ENCODE measurements around the gene TNS1.

Gene TNS1

DNA sequence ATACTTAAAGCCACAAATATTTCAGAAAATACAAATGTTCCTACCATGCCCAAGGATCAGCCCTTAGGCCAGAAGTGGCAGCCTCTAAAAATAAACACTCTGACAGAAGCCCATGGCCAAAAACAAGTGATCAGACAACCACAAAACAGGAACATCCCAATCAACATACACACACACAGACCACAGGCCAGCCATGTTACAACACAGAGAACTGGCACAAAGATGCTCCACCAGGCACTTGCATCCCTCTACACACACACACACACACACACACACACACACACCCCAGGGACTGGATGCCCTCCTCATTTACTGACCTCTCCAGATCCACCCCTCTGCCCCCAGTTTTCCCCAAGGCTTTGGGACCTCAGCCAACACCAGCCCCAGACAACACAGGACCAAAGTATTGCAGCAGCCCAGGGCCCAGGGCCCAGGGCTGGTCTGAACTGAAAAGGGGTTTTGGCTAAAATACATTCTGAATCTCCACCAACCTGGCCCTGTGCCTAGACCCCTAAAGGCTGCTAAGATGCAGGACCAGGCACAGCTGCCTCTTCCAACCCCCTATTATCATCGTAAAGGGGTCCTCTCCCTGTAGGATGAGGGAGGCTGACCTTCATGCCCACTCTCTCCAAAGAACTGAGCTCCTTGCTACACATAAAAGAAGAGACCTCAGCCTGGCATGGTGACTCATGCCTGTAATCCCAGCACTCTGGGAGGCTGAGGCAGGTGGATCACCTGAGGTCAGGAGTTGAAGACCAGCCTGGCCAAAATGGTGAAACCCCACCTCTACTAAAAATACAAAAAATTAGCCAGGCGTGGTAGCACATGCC lies 151.4 kb downstream of the TNS1 start:
- H3K9ac ChIP-seq (ENCODE audit: low read depth, low read length), result no peak overlapping the region
- H3K4me1 ChIP-seq (ENCODE audit: insufficient read depth, low read length), result no peaks in the 10 kb centered on the region
- peaks cover 3% of the 10 kb centered on the region; the same call in 1 of the 2 replicates for H3K27me3 ChIP-seq (ENCODE audit: insufficient read depth, low read length)
- H3K36me3 ChIP-seq (ENCODE audit: insufficient read depth, low read length), result no peaks in the 10 kb centered on the region
- H3K9me3 ChIP-seq (ENCODE audit: insufficient read depth, low read depth, low read length), result no peaks in the 10 kb centered on the region
- H3K4me3 ChIP-seq (ENCODE audit: low read length), result no peak overlapping the region
- 100% methylated on average over 2 of the region's 2 CpGs for WGBS
- H3K27ac ChIP-seq (ENCODE audit: low read depth, low read length), result no peak overlapping the region

DNA sequence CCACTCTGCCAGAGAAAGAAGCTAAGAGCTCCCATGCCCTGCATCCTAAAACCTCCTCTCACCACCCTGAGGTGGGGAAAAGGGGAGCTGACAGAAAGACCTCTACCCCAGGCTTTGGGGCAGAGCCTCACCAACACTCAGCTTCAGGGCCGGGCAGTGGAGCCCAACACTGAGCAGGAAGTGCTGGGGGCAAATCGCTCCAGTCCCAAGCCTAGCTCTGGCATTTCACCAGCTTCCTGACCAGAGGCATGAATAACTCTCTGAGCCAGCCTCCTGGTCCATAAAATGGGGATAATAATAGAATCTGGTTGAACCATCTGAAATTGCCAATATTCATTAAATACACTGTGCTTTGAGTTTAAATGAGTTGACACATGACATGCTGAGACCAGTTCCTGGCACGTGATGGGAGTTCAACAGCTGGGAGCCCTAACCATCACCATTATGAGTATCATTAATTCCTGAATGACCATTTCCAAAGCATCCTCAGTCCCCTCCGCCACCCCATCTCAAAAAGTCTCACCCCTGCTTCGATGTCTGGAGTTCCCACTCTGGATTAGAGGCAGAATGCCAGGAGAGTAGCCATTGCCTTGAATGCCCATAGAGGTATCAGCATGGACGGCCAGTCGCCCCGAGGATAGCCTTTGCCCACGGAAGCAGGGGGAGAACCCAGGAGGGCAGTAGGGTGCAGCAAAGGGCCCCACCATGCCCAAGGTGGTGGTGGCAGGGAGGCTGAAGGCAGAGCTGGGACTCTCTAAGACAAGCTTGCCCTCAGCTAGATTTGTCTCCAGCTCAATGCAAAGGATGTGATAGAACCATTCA lies 153.4 kb downstream of the TNS1 start:
- 96% methylated on average over 9 of the region's 9 CpGs for WGBS
- Histone ChIP-seq H3K9ac (ENCODE audit: low read depth, low read length) (no peak overlapping the region), H3K9me3 (ENCODE audit: insufficient read depth, low read depth, low read length) (peaks cover 8% of the 10 kb centered on the region), H3K27ac (ENCODE audit: low read depth, low read length) (no peak overlapping the region), H3K27me3 (ENCODE audit: insufficient read depth, low read length) (no peaks in the 10 kb centered on the region), H3K4me1 (ENCODE audit: insufficient read depth, low read length) (no peaks in the 10 kb centered on the region), H3K4me3 (ENCODE audit: low read length) (no peak overlapping the region), H3K36me3 (ENCODE audit: insufficient read depth, low read length) (no peaks in the 10 kb centered on the region)

DNA sequence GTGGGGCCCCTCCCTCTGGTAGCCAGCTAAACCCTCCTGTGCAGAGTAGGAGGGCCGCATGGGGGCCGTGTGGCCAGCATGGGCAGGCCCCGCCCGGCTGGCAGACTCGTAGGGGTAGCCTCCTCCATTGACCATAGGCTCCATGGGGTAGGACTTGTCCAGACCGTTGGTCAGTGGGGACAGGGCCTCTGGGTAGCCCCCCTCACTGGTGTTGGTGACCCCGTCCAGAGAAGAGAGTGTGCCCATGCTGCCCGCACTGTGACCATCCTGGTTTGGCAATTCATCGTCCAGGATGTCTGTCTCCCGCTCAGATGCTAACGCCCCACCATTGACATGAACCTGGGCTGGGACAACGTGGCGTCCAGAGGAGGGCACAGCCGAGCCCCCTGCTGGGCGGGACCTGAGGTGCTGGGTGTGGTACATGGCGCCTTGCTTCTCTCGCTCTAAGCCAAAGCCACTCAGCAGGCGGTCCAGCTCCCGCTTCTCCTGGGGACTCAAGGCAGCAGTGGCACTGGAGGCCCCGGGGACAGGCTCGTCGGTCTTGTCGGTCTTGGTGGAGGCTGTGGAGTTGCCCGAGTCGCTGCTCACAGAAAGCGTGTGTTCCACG lies 154.3 kb downstream of the TNS1 start:
- H3K27me3 ChIP-seq (ENCODE audit: insufficient read depth, low read length), result no peaks in the 10 kb centered on the region
- no peaks in the 10 kb centered on the region for H3K36me3 ChIP-seq (ENCODE audit: insufficient read depth, low read length)
- no peaks in the 10 kb centered on the region for H3K4me1 ChIP-seq (ENCODE audit: insufficient read depth, low read length)
- no peak overlapping the region for H3K9ac ChIP-seq (ENCODE audit: low read depth, low read length)
- 95% methylated on average over 27 of the region's 27 CpGs for WGBS
- no peak overlapping the region for H3K27ac ChIP-seq (ENCODE audit: low read depth, low read length)
- no peak overlapping the region for H3K4me3 ChIP-seq (ENCODE audit: low read length)
- H3K9me3 ChIP-seq (ENCODE audit: insufficient read depth, low read depth, low read length), result peaks cover 8% of the 10 kb centered on the region

DNA sequence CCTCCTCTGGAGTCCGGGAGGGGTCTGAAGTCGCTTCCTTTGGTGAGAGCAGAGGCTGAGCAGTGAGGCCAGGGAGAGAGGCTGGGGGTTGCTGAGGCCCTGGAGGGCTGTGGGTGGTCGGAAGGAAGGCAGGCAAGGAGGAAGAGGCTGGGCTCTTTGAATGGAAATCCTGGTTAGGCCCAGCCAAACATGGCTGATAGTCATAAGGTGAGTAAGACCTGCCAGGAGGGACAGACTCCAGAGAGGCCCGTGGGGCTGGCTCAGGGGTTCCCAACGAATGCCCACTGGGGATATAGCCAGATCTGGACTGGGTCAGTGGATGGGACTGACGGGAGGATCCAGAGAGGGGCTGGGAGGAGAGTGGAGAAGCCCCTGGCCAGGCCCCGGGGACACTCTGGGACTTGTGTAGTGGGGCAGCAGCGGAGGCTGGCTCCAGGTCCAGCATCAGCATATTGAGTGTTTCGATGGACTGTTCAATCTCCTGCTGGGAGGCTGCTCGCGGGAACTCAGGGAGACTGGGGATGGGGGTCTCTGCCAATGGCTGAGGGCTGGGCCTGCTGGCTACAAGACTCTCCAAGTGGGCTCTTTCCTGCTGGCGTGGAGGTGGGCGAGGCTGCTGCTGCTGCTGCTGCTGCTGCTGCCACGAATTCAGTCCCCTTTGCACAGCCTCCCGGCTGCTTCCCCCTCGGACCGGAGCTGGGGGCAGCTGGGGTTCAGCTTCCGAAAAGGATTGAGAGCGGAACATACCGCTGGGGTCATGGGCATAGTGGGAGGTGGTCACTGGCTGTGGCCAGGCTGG lies 155.0 kb downstream of the TNS1 start:
- WGBS, result 92% methylated on average over 20 of the region's 20 CpGs
- no peaks in the 10 kb centered on the region for H3K36me3 ChIP-seq (ENCODE audit: insufficient read depth, low read length)
- H3K27ac ChIP-seq (ENCODE audit: low read depth, low read length), result no peak overlapping the region
- no peak overlapping the region for H3K4me3 ChIP-seq (ENCODE audit: low read length)
- H3K4me1 ChIP-seq (ENCODE audit: insufficient read depth, low read length), result no peaks in the 10 kb centered on the region
- peaks cover 8% of the 10 kb centered on the region for H3K9me3 ChIP-seq (ENCODE audit: insufficient read depth, low read depth, low read length)
- H3K27me3 ChIP-seq (ENCODE audit: insufficient read depth, low read length), result no peaks in the 10 kb centered on the region
- no peak overlapping the region for H3K9ac ChIP-seq (ENCODE audit: low read depth, low read length)

DNA sequence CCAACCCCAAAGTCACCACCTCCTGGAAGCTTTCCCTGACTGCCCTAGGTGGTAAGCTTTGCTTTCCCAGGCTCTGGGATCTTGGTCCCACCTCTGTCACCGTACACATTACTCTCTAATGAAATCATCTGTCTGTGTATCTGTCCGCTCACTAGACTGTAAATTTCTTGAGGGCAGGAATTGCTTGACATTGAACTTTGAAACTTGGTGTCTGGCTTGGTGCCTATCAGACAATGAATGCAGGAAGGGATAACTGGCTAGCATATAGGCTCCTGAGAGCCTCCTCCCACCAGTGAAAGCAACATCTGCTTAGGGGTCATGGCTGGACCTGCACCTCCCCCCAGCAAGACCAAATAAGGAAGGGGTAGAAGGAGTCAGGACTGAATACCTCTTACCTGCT lies 155.7 kb downstream of the TNS1 start:
- no peak overlapping the region for H3K4me3 ChIP-seq (ENCODE audit: low read length)
- peaks cover 8% of the 10 kb centered on the region for H3K9me3 ChIP-seq (ENCODE audit: insufficient read depth, low read depth, low read length)
- no peaks in the 10 kb centered on the region for H3K36me3 ChIP-seq (ENCODE audit: insufficient read depth, low read length)
- WGBS, result 100% methylated on average over 2 of the region's 2 CpGs
- H3K27me3 ChIP-seq (ENCODE audit: insufficient read depth, low read length), result no peaks in the 10 kb centered on the region
- no peak overlapping the region for H3K27ac ChIP-seq (ENCODE audit: low read depth, low read length)
- no peak overlapping the region for H3K9ac ChIP-seq (ENCODE audit: low read depth, low read length)
- H3K4me1 ChIP-seq (ENCODE audit: insufficient read depth, low read length), result no peaks in the 10 kb centered on the region

DNA sequence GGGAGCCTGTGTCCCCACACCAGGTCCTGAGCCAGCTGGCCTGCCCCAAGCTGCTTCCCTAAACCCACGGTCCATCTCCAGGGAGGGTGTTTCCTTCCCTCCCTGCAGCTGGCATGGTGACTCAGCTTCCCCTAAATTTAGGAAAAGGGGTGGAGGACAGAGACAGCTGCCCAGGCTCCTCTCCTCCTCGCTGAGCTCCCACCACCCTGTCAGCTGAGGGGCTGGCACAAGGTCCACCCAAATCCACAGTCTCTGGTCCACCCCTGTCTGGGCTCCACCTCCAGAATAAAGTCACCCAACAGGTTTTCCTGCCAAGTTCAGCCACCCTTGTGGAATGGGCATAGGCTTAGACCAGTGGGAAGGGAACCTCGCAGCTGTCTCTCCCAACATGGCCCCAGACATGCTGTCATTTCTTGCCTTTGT lies 156.5 kb downstream of the TNS1 start:
- no peaks in the 10 kb centered on the region for H3K4me1 ChIP-seq (ENCODE audit: insufficient read depth, low read length)
- no peaks in the 10 kb centered on the region for H3K27me3 ChIP-seq (ENCODE audit: insufficient read depth, low read length)
- no peak overlapping the region for H3K9ac ChIP-seq (ENCODE audit: low read depth, low read length)
- H3K4me3 ChIP-seq (ENCODE audit: low read length), result no peak overlapping the region
- H3K36me3 ChIP-seq (ENCODE audit: insufficient read depth, low read length), result no peaks in the 10 kb centered on the region
- no peak overlapping the region for H3K27ac ChIP-seq (ENCODE audit: low read depth, low read length)
- 90% methylated on average over 3 of the region's 3 CpGs for WGBS
- peaks cover 8% of the 10 kb centered on the region for H3K9me3 ChIP-seq (ENCODE audit: insufficient read depth, low read depth, low read length)

DNA sequence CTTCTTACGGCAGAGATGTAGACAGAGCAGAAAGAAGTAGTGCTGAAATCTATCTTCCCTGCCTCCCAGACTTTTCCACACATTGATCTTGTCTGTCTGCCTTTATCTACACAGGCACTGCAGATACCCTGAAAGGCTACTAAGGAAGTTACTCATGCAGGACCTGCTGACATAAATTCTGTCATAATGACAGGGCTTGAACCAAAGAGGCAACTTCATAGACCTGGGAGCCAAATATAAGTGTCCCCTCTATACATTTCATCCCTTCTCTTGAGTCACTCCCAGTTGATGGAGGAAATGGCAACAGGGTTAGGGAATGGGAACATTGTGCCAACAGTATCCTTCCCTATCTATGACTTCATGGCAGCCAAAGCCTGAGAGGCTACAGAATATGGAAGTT lies 157.5 kb downstream of the TNS1 start:
- Histone ChIP-seq H3K4me3 (ENCODE audit: low read length) (no peak overlapping the region), H3K27me3 (ENCODE audit: insufficient read depth, low read length) (no peaks in the 10 kb centered on the region), H3K9ac (ENCODE audit: low read depth, low read length) (no peak overlapping the region), H3K4me1 (ENCODE audit: insufficient read depth, low read length) (no peaks in the 10 kb centered on the region), H3K9me3 (ENCODE audit: insufficient read depth, low read depth, low read length) (peaks cover 8% of the 10 kb centered on the region), H3K36me3 (ENCODE audit: insufficient read depth, low read length) (no peaks in the 10 kb centered on the region), H3K27ac (ENCODE audit: low read depth, low read length) (no peak overlapping the region)
- 94% methylated on average over 1 of the region's 1 CpG for WGBS

DNA sequence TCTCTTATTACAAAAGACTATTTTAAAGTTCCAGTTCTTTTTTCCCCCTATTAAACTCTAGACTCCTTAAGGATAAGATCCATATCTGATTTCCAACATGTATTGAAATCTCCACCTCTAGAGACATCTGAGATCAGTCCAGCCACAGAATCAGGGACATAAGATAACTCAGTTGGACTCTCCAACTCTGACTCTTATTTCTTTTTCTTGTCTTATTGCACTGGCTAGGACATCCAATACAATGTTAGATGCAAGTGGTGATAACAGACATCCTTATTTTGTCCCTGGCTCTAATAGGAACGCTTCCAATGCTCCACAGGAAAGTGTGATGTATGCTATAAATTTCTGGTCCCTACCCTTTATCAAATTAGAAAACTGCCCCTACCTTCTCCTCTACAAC lies 158.1 kb downstream of the TNS1 start:
- Histone ChIP-seq H3K36me3 (ENCODE audit: insufficient read depth, low read length) (no peaks in the 10 kb centered on the region), H3K4me1 (ENCODE audit: insufficient read depth, low read length) (no peaks in the 10 kb centered on the region), H3K9ac (ENCODE audit: low read depth, low read length) (no peak overlapping the region), H3K9me3 (ENCODE audit: insufficient read depth, low read depth, low read length) (peaks cover 8% of the 10 kb centered on the region), H3K4me3 (ENCODE audit: low read length) (no peak overlapping the region), H3K27ac (ENCODE audit: low read depth, low read length) (no peak overlapping the region), H3K27me3 (ENCODE audit: insufficient read depth, low read length) (no peaks in the 10 kb centered on the region)
- WGBS, result no CpG with 5 or more reads among the region's 1 CpG

DNA sequence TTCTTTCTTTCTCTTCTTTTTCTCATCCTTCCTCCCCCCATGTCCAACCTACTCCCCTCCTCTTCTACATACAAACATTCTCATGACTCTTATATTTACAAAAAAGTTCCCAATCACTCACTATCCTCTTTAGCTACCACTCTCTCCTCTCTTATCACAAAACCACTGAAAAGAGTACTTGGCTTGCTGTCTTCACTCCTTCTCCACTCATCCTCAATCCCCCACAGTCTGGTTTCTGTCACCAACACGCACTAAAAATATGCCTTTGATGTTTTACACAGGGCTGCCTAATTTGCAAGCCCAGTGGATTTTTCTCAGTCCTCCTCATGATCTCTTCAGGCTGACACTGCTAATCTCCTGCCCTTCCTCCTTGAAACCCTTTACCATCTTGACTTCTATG lies 159.5 kb downstream of the TNS1 start:
- Histone ChIP-seq H3K27me3 (ENCODE audit: insufficient read depth, low read length) (no peaks in the 10 kb centered on the region), H3K27ac (ENCODE audit: low read depth, low read length) (no peak overlapping the region), H3K9me3 (ENCODE audit: insufficient read depth, low read depth, low read length) (peaks cover 8% of the 10 kb centered on the region), H3K4me3 (ENCODE audit: low read length) (no peak overlapping the region), H3K36me3 (ENCODE audit: insufficient read depth, low read length) (no peaks in the 10 kb centered on the region), H3K9ac (ENCODE audit: low read depth, low read length) (no peak overlapping the region), H3K4me1 (ENCODE audit: insufficient read depth, low read length) (no peaks in the 10 kb centered on the region)
- WGBS, result 80% methylated on average over 1 of the region's 1 CpG

DNA sequence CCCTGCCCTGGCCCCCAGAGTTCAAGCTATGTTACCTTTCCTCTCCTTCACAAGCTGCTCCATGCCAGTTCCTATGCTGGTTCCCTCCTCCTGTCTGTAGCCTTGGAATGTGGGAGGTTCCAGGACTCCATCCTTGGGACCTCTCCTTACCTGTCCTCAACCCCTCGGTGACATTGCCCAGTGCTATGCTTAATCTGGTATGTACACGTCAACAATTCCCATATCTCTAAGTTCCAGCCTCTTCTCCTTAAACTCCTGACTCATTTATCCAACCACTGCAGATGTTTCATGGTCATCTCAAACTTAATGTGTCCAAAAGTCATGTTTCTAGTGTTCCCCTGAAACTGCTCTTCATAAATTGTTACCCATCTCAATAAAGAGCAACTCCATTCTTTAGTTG lies 160.8 kb downstream of the TNS1 start:
- H3K9me3 ChIP-seq (ENCODE audit: insufficient read depth, low read depth, low read length), result peaks cover 8% of the 10 kb centered on the region
- no peak overlapping the region for H3K27ac ChIP-seq (ENCODE audit: low read depth, low read length)
- H3K27me3 ChIP-seq (ENCODE audit: insufficient read depth, low read length), result no peaks in the 10 kb centered on the region
- H3K36me3 ChIP-seq (ENCODE audit: insufficient read depth, low read length), result no peaks in the 10 kb centered on the region
- no peak overlapping the region for H3K4me3 ChIP-seq (ENCODE audit: low read length)
- 91% methylated on average over 2 of the region's 2 CpGs for WGBS
- no peak overlapping the region for H3K9ac ChIP-seq (ENCODE audit: low read depth, low read length)
- peaks cover under 1% of the 10 kb centered on the region; the same call in 1 of the 2 replicates for H3K4me1 ChIP-seq (ENCODE audit: insufficient read depth, low read length)
